HS-5 (cell line): Measurements from ENCODE around the gene DGKZ.

ENCODE experiments used
- DNase-seq: peaks from one replicate; pipeline ENCODE4 v3.0.0-alpha.2; 2012; ENCODE audit warnings: low read depth

Gene DGKZ

GRCh38 chr11:46345881-46346484 lies 1.3 kb upstream of the DGKZ start:
- no peak for DNase-seq

GRCh38 chr11:46347637-46348311 lies 511 bp downstream of the DGKZ start:
- DNase-seq: no peak

DNA sequence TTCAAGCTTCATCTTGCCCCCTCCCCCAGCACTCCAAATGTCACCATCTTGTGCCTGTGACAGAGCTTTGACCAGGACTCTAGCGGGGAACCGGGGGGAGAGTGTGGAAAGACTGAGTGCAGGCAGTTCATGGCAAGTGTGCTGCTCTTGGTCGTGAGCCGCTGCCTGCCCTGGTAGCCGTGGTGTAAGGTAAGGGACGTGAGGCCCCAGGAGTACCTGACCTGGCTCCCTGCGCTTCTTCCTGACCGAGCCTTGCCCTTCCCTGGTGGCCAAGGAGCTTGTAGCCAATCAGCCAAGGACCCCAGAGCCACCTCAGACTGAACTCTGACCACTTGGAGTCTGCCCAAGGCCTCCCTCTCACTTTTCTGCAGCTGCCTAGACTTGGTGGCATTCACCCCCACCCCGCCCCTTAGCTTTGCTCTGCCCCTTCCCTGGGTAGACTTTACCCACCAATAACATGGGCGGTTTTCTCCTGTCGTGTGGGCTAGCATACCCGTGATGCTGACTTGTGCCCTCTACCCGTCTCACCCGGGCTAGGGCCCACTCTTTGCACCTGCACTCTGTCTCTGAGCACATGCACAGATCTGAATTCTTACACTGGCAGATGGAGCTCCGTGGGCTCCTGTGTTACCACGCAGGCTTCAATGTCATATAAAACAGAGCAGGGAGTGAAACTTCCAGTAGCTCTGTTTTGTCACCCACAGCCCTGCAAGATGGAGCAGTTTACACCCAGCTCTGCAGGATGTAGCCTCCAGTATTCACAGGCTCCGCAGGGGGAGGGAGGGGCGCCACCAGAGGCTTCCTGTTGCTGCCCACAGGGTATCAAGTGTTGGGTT lies 1.5 kb downstream of the DGKZ start:
- DNase-seq: no peak

- no peak for DNase-seq
These were observed 3.4 kb downstream of the DGKZ start for GRCh38 chr11:46350695-46351094.

DNA sequence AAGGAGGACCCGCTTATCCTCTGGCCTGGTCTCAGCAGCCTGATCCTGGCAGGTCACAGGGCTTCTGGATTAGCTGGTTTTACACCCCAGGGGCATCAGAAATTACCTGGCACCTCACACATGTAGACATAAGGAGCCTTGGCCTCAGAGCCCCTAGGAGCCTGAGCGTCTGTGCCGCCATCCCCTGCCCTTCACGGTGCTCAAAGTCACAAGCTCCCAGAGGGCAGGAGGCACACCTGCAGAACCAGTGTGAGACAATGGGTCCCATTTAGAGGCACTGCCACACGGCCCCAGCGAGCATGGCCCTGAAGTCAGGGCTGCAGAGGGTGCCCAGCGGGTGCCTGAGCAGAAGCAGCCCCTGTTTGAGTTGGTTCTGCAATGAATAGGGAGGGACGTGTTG lies 3.9 kb downstream of the DGKZ start:
- no peak for DNase-seq

GRCh38 chr11:46351606-46352005 lies 4.3 kb downstream of the DGKZ start:
- no peak for DNase-seq

DNA sequence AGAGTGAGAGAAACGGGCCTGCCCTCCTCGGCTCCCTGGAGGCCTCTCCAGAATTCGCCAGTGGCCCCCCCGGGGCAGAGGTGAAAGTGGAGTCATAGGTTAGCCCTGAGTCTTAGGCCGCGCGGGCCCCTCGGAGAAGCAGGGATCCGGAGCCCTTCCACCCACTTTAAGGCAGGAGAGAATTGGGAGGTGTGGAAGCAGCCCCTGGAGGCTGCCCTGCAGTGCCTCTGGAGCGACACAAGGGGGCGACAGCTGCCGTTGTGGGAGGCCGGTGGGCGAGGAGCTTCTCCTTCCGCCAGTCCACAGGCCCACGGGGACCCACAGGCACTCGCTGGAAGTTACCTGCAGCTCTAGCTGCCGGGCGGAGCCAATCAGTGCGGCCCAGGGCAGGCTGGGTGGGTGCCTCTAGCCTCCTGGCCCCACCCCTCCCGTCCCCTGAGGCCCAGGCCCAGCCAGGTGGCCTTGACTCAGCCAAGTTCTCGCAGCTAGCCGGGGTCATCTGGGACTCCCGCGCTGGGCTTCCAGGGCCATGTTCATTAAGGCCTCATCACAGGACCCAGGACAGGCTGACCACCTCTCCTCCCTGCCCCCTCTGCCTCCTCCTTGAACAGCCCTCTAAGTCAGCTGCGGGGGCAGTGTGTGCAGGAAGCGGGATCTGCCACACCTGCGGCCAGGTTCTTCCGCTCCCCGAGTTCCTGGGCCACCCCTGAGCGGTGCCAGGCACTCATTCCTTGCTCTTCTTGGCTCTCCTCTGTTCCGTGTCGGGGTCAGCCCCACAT lies 5.0 kb downstream of the DGKZ start:
- no peak for DNase-seq

DNA sequence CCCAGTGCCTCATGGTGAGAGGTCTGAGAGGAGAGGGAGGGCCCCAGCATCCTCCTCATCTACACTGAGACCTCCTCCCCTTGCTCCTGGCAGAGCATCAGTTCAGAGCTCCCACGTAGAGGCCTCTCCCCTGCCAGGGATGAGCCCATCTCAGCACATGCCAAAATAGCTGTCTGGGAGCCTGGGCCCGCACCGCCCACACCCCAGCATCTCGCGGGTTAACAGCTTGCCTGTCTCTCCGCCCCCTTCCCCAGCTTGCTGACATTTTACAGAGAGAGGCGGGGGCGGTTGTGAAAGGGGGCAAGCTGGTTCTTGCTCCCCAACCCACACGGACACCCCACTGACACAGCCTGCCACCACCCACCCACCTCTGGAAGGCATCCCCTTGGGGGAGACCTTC lies 6.4 kb downstream of the DGKZ start:
- no peak for DNase-seq

- no peak for DNase-seq
These were observed 9.7 kb downstream of the DGKZ start for GRCh38 chr11:46356924-46357482.

- DNase-seq: no peak
These were observed 10.2 kb downstream of the DGKZ start for GRCh38 chr11:46357483-46357936.

- DNase-seq: no peak
These were observed 12.7 kb downstream of the DGKZ start for GRCh38 chr11:46359953-46360352.

DNA sequence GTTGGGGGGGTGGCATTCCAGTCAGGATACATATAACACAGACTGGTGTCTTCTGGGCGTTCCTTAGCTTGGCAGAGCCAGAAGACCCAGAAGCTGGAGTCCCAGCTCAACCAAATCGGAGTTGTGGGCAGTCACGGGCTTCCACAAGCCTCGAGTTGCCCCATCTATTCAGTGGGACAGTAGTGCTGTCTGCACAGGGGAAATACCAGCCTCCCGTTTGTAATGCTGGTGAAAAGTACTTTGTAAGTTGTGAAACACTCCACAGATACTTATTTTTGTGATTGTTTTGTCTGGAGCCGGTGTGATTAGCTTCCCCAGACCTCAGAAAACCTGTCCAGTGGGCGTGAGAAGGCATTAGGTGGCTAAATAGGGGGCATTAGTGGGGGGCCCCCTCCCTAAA lies 13.6 kb downstream of the DGKZ start:
- no peak for DNase-seq

GRCh38 chr11:46361283-46362155 lies 14.3 kb downstream of the DGKZ start:
- no peak for DNase-seq

DNA sequence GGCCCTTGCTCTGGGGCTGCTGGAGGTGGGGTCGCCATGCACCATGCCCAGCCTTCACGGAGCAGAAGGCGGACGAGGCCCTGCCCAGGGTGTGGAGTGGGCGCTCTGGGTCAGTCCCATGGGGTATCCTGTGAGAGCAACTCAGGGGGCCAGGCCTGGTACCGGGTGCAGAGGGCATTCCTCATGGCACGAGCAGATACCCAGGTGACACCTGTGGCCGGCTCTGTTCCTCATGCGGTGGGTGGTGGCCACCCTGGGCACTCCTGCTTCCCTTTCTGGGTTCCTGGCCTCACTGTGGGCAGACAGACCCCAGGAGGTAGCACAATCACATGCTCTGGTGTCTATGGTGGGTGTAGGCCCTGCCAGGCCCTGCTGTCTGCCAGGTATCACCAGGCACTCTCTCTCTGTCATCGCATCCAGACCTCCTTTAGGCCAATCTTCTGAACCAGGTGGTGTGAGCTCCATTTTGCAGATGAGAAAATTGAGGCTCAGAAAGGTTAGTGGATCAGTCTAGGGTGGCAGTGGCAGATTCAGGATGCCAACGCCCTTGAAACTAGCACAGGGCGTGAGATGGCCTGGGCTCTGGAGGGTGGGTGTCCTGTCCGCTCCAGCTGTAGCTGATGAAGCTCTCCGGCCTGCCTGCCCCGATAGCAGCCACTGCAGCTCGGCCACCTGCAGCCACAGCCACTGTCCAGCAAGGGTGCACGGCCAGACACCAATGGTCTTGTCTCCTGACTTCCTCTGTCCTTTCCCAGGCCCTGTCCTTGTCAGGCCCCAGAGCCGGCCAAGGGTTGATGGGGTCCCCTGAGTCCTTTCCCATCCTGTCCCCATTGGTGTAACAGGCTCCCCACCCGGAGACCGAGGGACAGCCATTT lies 15.1 kb downstream of the DGKZ start:
- DNase-seq: no peak

DNA sequence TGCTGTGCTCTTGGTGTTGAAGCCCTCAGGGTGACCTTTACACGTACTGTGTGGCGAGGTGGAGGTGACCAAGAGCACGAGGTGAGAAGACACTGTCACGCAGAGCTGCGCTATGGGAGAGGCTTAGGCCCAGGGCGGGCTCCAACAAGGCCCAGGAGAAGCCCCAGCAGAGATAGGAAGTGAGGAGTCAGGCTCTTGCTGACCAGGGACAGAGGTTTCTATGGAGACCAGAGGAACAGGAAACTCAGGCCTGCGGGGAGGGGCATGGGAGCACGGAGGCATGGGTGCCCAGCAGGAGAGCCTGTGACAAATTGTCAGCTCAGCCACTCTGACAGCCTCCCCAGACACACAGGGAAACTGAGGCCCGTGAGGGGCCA lies 15.8 kb downstream of the DGKZ start:
- DNase-seq: no peak

- no peak for DNase-seq
These were observed 16.3 kb downstream of the DGKZ start for GRCh38 chr11:46363455-46364005.

- no peak for DNase-seq
These were observed 16.8 kb downstream of the DGKZ start for GRCh38 chr11:46364056-46364455.

- DNase-seq: no peak
These were observed 17.5 kb downstream of the DGKZ start for GRCh38 chr11:46364791-46365190.

DNA sequence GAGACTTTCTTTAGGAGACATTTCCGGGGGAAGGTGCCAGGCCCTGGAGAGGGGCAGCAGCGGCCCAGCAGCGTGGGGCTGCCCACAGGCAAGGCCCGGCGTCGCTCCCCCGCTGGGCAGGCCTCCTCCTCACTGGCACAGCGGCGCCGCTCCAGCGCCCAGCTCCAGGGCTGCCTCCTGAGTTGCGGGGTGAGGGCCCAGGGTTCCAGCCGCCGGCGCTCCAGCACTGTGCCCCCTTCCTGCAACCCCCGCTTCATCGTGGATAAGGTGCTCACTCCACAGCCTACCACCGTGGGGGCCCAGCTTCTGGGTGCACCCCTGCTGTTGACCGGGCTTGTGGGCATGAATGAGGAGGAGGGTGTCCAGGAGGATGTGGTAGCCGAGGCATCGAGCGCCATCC lies 19.0 kb downstream of the DGKZ start:
- DNase-seq: no peak

- DNase-seq: no peak
These were observed 19.4 kb downstream of the DGKZ start for GRCh38 chr11:46366661-46367161.
